NCI-H1436 treated with DMSO at 0.1 percent for 48 hours (cell line): ENCODE measurements around the gene RBP5.

Experiments used
- DNase-seq: peaks from one replicate; lab custom pipeline; 2025; lab: John Stamatoyannopoulos, UW

RBP5 gene

GRCh38 chr12:7101047-7101693, 27.5 kb downstream of the RBP5 start:
- no peak for DNase-seq

- no peak for DNase-seq
These were observed 28.4 kb downstream of the RBP5 start for GRCh38 chr12:7100239-7100638.

- no peak for DNase-seq
These were observed 29.2 kb downstream of the RBP5 start for GRCh38 chr12:7099290-7099996.

- DNase-seq: no peak
These were observed 31.7 kb downstream of the RBP5 start for GRCh38 chr12:7096979-7097378.

GRCh38 chr12:7096006-7096932, 32.4 kb downstream of the RBP5 start:
- no peak for DNase-seq

- no peak for DNase-seq
These were observed 34.8 kb downstream of the RBP5 start for GRCh38 chr12:7093892-7094291.

- no peak for DNase-seq
These were observed 35.2 kb downstream of the RBP5 start for GRCh38 chr12:7093486-7093885.

- DNase-seq: no peak
These were observed 35.7 kb downstream of the RBP5 start for GRCh38 chr12:7092986-7093460.

GRCh38 chr12:7092229-7092985, 36.3 kb downstream of the RBP5 start, which contains the start of gene C1R:
C1R (minus strand) TSS chr12:7092445; CDS start chr12:7092388, 57 bp downstream.
- DNase-seq: no peak

GRCh38 chr12:7091660-7092228, 36.9 kb downstream of the RBP5 start:
- DNase-seq: no peak

GRCh38 chr12:7091171-7091570, 37.5 kb downstream of the RBP5 start:
- DNase-seq: no peak

GRCh38 chr12:7090222-7090998, 38.3 kb downstream of the RBP5 start:
- no peak for DNase-seq

GRCh38 chr12:7089196-7089871, 39.4 kb downstream of the RBP5 start:
- DNase-seq: no peak

GRCh38 chr12:7083125-7083524, 45.6 kb downstream of the RBP5 start:
- DNase-seq: no peak

- DNase-seq: no peak
These were observed 47.7 kb downstream of the RBP5 start for GRCh38 chr12:7081037-7081436.

GRCh38 chr12:7079826-7080125, 48.9 kb downstream of the RBP5 start:
- no peak for DNase-seq

GRCh38 chr12:7078163-7078562, 50.5 kb downstream of the RBP5 start:
- DNase-seq: no peak

GRCh38 chr12:7076493-7076892, 52.2 kb downstream of the RBP5 start:
- DNase-seq: no peak

- no peak for DNase-seq
These were observed 52.8 kb downstream of the RBP5 start for GRCh38 chr12:7075939-7076338.

GRCh38 chr12:7075518-7075917, 53.2 kb downstream of the RBP5 start:
- DNase-seq: no peak
